ENCODE data around the gene ACP7.

- TF ChIP-seq, protein P1, sequence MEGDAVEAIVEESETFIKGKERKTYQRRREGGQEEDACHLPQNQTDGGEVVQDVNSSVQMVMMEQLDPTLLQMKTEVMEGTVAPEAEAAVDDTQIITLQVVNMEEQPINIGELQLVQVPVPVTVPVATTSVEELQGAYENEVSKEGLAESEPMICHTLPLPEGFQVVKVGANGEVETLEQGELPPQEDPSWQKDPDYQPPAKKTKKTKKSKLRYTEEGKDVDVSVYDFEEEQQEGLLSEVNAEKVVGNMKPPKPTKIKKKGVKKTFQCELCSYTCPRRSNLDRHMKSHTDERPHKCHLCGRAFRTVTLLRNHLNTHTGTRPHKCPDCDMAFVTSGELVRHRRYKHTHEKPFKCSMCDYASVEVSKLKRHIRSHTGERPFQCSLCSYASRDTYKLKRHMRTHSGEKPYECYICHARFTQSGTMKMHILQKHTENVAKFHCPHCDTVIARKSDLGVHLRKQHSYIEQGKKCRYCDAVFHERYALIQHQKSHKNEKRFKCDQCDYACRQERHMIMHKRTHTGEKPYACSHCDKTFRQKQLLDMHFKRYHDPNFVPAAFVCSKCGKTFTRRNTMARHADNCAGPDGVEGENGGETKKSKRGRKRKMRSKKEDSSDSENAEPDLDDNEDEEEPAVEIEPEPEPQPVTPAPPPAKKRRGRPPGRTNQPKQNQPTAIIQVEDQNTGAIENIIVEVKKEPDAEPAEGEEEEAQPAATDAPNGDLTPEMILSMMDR (IDR thresholded peaks at IDR 0.05), result no peak
- TF ChIP-seq POLR2AphosphoS5 (IDR thresholded peaks at IDR 0.05; ENCODE audit: low read depth, low read length) (no peak), FOXM1 (IDR thresholded peaks at IDR 0.05; ENCODE audit: low read depth) (no peak), EZH2phosphoT487 (IDR thresholded peaks at IDR 0.05; ENCODE audit: borderline replicate concordance, low read depth) (no peak), RCOR1 (IDR thresholded peaks at IDR 0.05; ENCODE audit: low read length) (no peak), IRF3 (IDR thresholded peaks at IDR 0.05; ENCODE audit: low read depth, low read length) (no peak), CHD2 (IDR thresholded peaks at IDR 0.05; ENCODE audit: low read length, partially characterized antibody) (no peak), TCF12 (IDR thresholded peaks at IDR 0.05) (no peak), USF1 (IDR thresholded peaks at IDR 0.05; ENCODE audit: borderline replicate concordance, low read depth) (no peak), YY1 (IDR thresholded peaks at IDR 0.05; ENCODE audit: low read depth) (no peak), GABPA (IDR thresholded peaks at IDR 0.05; ENCODE audit: low read depth) (no peak)
- TF ChIP-seq, protein P2, sequence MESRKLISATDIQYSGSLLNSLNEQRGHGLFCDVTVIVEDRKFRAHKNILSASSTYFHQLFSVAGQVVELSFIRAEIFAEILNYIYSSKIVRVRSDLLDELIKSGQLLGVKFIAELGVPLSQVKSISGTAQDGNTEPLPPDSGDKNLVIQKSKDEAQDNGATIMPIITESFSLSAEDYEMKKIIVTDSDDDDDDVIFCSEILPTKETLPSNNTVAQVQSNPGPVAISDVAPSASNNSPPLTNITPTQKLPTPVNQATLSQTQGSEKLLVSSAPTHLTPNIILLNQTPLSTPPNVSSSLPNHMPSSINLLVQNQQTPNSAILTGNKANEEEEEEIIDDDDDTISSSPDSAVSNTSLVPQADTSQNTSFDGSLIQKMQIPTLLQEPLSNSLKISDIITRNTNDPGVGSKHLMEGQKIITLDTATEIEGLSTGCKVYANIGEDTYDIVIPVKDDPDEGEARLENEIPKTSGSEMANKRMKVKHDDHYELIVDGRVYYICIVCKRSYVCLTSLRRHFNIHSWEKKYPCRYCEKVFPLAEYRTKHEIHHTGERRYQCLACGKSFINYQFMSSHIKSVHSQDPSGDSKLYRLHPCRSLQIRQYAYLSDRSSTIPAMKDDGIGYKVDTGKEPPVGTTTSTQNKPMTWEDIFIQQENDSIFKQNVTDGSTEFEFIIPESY (IDR thresholded peaks at IDR 0.05; ENCODE audit: borderline replicate concordance, low read depth), result no peak
- TF ChIP-seq, protein P3, sequence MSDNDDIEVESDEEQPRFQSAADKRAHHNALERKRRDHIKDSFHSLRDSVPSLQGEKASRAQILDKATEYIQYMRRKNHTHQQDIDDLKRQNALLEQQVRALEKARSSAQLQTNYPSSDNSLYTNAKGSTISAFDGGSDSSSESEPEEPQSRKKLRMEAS (IDR thresholded peaks at IDR 0.05; ENCODE audit: low read depth), result no peak
Measured at GRCh38 chr19:39083599-39083982, 577 bp upstream of the ACP7 start.
